Chondrocyte (in vitro differentiated cells): ENCODE results near the gene NEGR1. TPM values are rescaled to one million over a fixed set of nuclear protein-coding genes. Genes with fewer than 3 reads are reported as not detected.

Source experiments
- DNase-seq: peaks from one replicate; pipeline ENCODE4 v3.0.0; 2021; ENCODE audit warnings: mixed read lengths, low spot score
- H3K27ac Mint-ChIP-seq: one replicate; pipeline ENCODE4 v1.8.0; 2021; ENCODE audit warnings: mild to moderate bottlenecking, moderate library complexity, mixed read lengths; ENCODE audit not compliant: unreplicated experiment
- H3K27me3 Mint-ChIP-seq: 2 replicates; pipeline ENCODE4 v1.8.0; 2021; ENCODE audit warnings: low read depth, mixed read lengths
- H3K36me3 Mint-ChIP-seq: 2 replicates; pipeline ENCODE4 v1.8.0; 2021; ENCODE audit warnings: low read depth, mixed read lengths
- H3K4me1 Mint-ChIP-seq: 2 replicates; pipeline ENCODE4 v1.8.0; 2021; ENCODE audit warnings: low read depth, mild to moderate bottlenecking, mixed read lengths
- H3K4me3 Mint-ChIP-seq: one replicate; pipeline ENCODE4 v1.8.0; 2021; ENCODE audit warnings: mild to moderate bottlenecking, moderate library complexity, mixed read lengths; ENCODE audit not compliant: unreplicated experiment
- H3K9me3 Mint-ChIP-seq: 2 replicates; pipeline ENCODE4 v1.8.0; 2021; ENCODE audit warnings: low read depth, mixed read lengths
- CTCF ChIP-seq: fragments of 200-600 bp; sonication (generic); IDR thresholded peaks from 2 replicates; pipeline ENCODE4 v1.5.0; 2021; ENCODE audit warnings: antibody characterized with exemption, mild to moderate bottlenecking, moderate library complexity
- total RNA-seq: library from RNA; stranded (reverse); gene quantifications from 3 replicates; pipeline ENCODE4 v1.2.1, GENCODE V29; 2021

The NEGR1 gene
- total RNA-seq, 1 donor from 2014 or later, result 7.7 TPM

GRCh38 chr1:71687376-71687775 is 595.0 kb downstream of the NEGR1 start:
- Mint-ChIP-seq H3K27me3 (peaks cover 6% of the 10 kb centered on the region), H3K4me1 (no peaks in the 10 kb centered on the region), H3K27ac (no peak overlapping the region), H3K36me3 (no peaks in the 10 kb centered on the region), H3K4me3 (no peak overlapping the region), H3K9me3 (no peaks in the 10 kb centered on the region)
- DNase-seq, result no peak
- TF ChIP-seq CTCF, result no peak

GRCh38 chr1:71676979-71677925 is 605.1 kb downstream of the NEGR1 start:
- DNase-seq, result no peak
- Mint-ChIP-seq H3K4me3 (no peak overlapping the region), H3K9me3 (no peaks in the 10 kb centered on the region), H3K27me3 (no peaks in the 10 kb centered on the region), H3K4me1 (no peaks in the 10 kb centered on the region), H3K36me3 (no peaks in the 10 kb centered on the region), H3K27ac (no peak overlapping the region)
- no peak for TF ChIP-seq CTCF

GRCh38 chr1:71668065-71668464 is 614.3 kb downstream of the NEGR1 start:
- Mint-ChIP-seq H3K27me3 (no peaks in the 10 kb centered on the region), H3K27ac (no peak overlapping the region)
- no peak for DNase-seq

GRCh38 chr1:71667216-71667615 is 615.1 kb downstream of the NEGR1 start:
- Mint-ChIP-seq H3K9me3 (no peaks in the 10 kb centered on the region), H3K4me3 (no peak overlapping the region)
- DNase-seq, result no peak

More at GRCh38 chr1:71668065-71668464, 614.3 kb downstream of the NEGR1 start:
- Mint-ChIP-seq H3K9me3 (no peaks in the 10 kb centered on the region), H3K4me1 (peaks cover 21% of the 10 kb centered on the region), H3K36me3 (no peaks in the 10 kb centered on the region), H3K4me3 (no peak overlapping the region)
- TF ChIP-seq CTCF, result no peak

GRCh38 chr1:71666609-71667008 is 615.7 kb downstream of the NEGR1 start:
- H3K4me1 Mint-ChIP-seq, result peaks cover 21% of the 10 kb centered on the region
- no peak for TF ChIP-seq CTCF
- H3K27me3 Mint-ChIP-seq, result no peaks in the 10 kb centered on the region
- no peak overlapping the region for H3K27ac Mint-ChIP-seq
- H3K9me3 Mint-ChIP-seq, result no peaks in the 10 kb centered on the region
- no peaks in the 10 kb centered on the region for H3K36me3 Mint-ChIP-seq
- H3K4me3 Mint-ChIP-seq, result no peak overlapping the region
- DNase-seq, result no peak

More at GRCh38 chr1:71667216-71667615, 615.1 kb downstream of the NEGR1 start:
- TF ChIP-seq CTCF, result no peak
- Mint-ChIP-seq H3K27ac (peak overlapping the region; percentile 57), H3K36me3 (no peaks in the 10 kb centered on the region), H3K4me1 (peaks cover 21% of the 10 kb centered on the region), H3K27me3 (no peaks in the 10 kb centered on the region)
